Esophagus squamous epithelium (tissue), 5 donors: ENCODE data around the gene B4GAT1. TPM values are rescaled to one million over a fixed set of nuclear protein-coding genes. Genes with fewer than 3 reads are reported as not detected.

Source experiments
- DNase-seq: peaks from one replicate; lab custom pipeline; 2025; lab: John Stamatoyannopoulos, UW
- H3K27ac ChIP-seq, 4 donors: fragments of 200-600 bp; sonication (generic); one replicate each; pipeline ENCODE4 v1.5.1; 2016 to 2019; ENCODE audit warnings: mild to moderate bottlenecking in 1 of 4
- H3K27me3 ChIP-seq, 4 donors: fragments of 200-600 bp; sonication (generic); 1 replicate in 3 of 4; 2 replicates in 1 of 4; pipeline versions ENCODE4 v1.5.1 to v1.6.0; 2017 to 2021; ENCODE audit warnings: antibody characterized with exemption in 1 of 4
- H3K36me3 ChIP-seq, 3 donors: fragments of 200-600 bp; sonication (generic); one replicate each; pipeline ENCODE4 v1.5.1; 2016 to 2019
- H3K4me1 ChIP-seq, 3 donors: fragments of 200-600 bp; sonication (generic); one replicate each; pipeline ENCODE4 v1.5.1; 2017 to 2019
- H3K4me3 ChIP-seq, 4 donors: fragments of 200-600 bp; sonication (generic); 1 replicate in 3 of 4; 2 replicates in 1 of 4; pipeline ENCODE4 v1.5.1; 2016 to 2019; ENCODE audit warnings: mild to moderate bottlenecking in 2 of 4, moderate library complexity in 1 of 4
- H3K9me3 ChIP-seq, 3 donors: fragments of 200-600 bp; sonication (generic); one replicate each; pipeline ENCODE4 v1.5.1; 2016 to 2019
- POLR2A ChIP-seq, 4 donors: fragments of 450-650 bp; IDR thresholded peaks; one replicate each; pipeline ENCODE4 v1.6.1; 2017; ENCODE audit warnings: antibody characterized with exemption in 4 of 4, mild to moderate bottlenecking in 4 of 4, moderate library complexity in 3 of 4
- WGBS, 2 donors: methylation state at CpG; one replicate each; pipeline ENCODE4 v1.1.5; 2018; 5-methylcytosine and 5-hydroxymethylcytosine counted together
- intact Hi-C: fragments of 100-400 bp; cut with DNase I; formaldehyde crosslinking; loops from one replicate; pipeline ENCODE4 v1.15.0; 2022
- total RNA-seq, 4 donors: library from RNA; depleted of rRNA; stranded (reverse); fragments of >200 nt; gene quantifications; one replicate each; pipeline ENCODE4 v1.1.0, GENCODE V29; 2016
- TF ChIP-seq, protein P1 (sequence below), 6 experiments: fragments of 450-650 bp in 4 of 6; fragments of 200-600 bp in 2 of 6; sonication (generic) in 2 of 6; IDR thresholded peaks; one replicate each; pipeline ENCODE4 v1.5.1; 2016 to 2019; ENCODE audit warnings: antibody characterized with exemption in 6 of 6, mild to moderate bottlenecking in 4 of 6, moderate library complexity in 4 of 6
- donor health status: DM: yes; HTN: yes; CAD: no.

The B4GAT1 gene
- total RNA-seq, 4 donors from 2014 or later: 6.8 to 24.0 (median 11.3) TPM

DNA sequence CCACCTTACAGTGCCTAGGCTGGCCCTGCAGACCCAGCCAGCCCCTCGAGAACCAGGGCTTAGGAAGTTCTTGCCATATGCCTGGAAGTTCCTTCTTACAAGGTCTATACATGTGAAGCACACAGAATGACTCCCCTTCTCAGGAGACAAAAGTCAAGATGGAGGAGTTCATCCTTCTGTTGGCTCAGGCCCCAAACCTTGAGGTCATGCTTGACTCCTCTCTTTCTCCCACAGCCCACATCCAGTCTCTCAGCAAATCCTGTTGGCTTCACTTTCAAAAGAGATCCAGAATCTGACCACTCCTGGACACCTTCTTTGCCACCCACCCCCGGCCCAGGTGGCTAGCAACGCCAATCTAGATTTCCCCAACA, 28.8 kb downstream of the B4GAT1 start:
- intact Hi-C loops: no loop called here
- no peak for DNase-seq
- TF ChIP-seq, protein P1, sequence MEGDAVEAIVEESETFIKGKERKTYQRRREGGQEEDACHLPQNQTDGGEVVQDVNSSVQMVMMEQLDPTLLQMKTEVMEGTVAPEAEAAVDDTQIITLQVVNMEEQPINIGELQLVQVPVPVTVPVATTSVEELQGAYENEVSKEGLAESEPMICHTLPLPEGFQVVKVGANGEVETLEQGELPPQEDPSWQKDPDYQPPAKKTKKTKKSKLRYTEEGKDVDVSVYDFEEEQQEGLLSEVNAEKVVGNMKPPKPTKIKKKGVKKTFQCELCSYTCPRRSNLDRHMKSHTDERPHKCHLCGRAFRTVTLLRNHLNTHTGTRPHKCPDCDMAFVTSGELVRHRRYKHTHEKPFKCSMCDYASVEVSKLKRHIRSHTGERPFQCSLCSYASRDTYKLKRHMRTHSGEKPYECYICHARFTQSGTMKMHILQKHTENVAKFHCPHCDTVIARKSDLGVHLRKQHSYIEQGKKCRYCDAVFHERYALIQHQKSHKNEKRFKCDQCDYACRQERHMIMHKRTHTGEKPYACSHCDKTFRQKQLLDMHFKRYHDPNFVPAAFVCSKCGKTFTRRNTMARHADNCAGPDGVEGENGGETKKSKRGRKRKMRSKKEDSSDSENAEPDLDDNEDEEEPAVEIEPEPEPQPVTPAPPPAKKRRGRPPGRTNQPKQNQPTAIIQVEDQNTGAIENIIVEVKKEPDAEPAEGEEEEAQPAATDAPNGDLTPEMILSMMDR (IDR thresholded peaks at IDR 0.05): no peak
- no peak for TF ChIP-seq POLR2A (IDR thresholded peaks at IDR 0.05)
- H3K4me3 ChIP-seq: no peak overlapping the region
- peaks cover 0 to 32% (median 0%) of the 10 kb centered on the region in 4 donors for H3K27me3 ChIP-seq
- 50 to 82% methylated on average over 2 of the region's 3 CpGs for WGBS, 2 donors
- H3K36me3 ChIP-seq: no peaks in the 10 kb centered on the region
- H3K4me1 ChIP-seq: peaks cover 37 to 65% (median 49%) of the 10 kb centered on the region in 3 donors
- H3K27ac ChIP-seq: peak overlapping the region; percentile 61 to 92 (median 84)
- no peaks in the 10 kb centered on the region for H3K9me3 ChIP-seq

DNA sequence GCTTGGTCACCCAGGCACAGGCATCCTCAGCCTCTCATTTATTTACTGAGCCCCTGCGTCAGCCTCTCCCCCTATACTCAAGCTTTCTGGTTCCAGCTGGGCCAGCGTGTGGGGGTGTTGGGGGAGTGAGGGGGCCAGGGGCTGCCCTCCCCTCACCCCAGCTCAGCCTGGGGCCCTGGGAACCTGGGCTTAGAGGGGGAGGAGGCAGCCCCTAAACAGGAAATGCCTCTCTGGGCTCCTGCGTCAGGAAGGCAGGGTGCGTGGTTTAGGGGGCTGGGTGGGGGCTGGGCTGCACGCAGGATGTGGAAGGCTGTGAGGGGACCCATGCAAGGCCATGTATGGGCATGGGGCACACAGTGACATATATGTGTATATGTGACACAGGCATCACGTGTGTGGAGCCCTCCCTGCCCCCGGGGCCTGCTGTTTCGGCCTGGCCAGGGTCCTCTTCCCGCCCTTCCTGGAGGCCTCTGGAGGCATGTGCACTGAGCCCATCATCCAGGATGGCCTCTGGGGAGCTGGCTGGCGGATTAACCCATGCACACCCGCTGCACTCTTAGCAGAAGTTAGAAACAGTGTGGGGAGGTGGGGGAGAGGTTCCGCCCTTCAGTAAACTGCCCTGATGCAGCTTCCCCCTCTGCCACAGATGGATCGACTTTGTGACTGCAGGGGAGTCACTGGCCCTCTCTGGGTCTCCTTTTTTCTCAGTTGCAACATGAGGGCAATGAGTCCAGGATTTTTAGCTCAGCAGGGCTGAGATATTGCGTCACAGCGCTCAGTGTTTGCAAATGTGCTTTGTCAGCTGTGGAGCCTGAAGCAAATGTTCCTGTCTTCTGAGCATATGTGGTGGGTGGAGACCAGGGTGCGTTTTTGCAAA, 29.5 kb downstream of the B4GAT1 start:
- Histone ChIP-seq H3K9me3 (no peaks in the 10 kb centered on the region), H3K27me3 (peaks cover 0 to 32% (median 0%) of the 10 kb centered on the region in 4 donors), H3K4me3 (no peak overlapping the region), H3K36me3 (no peaks in the 10 kb centered on the region), H3K27ac (peak overlapping the region; percentile 61 to 92 (median 84)), H3K4me1 (peaks cover 43 to 71% (median 55%) of the 10 kb centered on the region in 3 donors)
- intact Hi-C loops: no loop called here
- WGBS, 2 donors: 15 to 18% methylated on average over 4 of the region's 16 CpGs
- DNase-seq: no peak
- TF ChIP-seq POLR2A (IDR thresholded peaks at IDR 0.05): no peak
- TF ChIP-seq, protein P1 (IDR thresholded peaks at IDR 0.05): no peak

DNA sequence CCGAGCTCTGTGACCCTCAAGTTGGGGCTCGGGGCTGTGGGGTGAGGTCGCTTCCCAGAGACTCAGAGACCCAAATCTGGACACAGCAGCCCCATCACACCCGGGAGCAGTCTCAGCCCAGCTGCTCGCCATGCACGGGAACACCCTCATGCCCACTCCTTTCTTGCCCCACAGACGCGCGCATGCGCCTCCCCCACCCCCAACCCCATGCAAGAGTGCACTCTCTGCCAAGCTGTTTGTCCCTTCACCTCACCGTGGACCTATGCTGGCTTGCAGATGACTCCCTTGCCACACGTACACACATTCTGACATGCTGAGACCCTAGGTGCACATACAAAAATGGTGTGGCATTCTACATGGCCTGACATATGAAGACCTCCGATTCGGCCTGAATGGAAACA, 30.1 kb downstream of the B4GAT1 start:
- Histone ChIP-seq H3K36me3 (no peaks in the 10 kb centered on the region), H3K4me3 (peak overlapping the region in 3 of 4 donors; percentile 56 to 68 (median 63)), H3K9me3 (no peaks in the 10 kb centered on the region), H3K4me1 (peaks cover 44 to 77% (median 56%) of the 10 kb centered on the region in 3 donors), H3K27ac (peak overlapping the region; percentile 61 to 92 (median 84)), H3K27me3 (peaks cover 0 to 32% (median 0%) of the 10 kb centered on the region in 4 donors)
- 42 to 80% methylated on average over 1 to 11 of the region's 14 CpGs for WGBS, 2 donors
- intact Hi-C loops: no loop called here
- TF ChIP-seq POLR2A (IDR thresholded peaks at IDR 0.05): no peak
- TF ChIP-seq, protein P1 (IDR thresholded peaks at IDR 0.05): no peak
- DNase-seq: no peak

DNA sequence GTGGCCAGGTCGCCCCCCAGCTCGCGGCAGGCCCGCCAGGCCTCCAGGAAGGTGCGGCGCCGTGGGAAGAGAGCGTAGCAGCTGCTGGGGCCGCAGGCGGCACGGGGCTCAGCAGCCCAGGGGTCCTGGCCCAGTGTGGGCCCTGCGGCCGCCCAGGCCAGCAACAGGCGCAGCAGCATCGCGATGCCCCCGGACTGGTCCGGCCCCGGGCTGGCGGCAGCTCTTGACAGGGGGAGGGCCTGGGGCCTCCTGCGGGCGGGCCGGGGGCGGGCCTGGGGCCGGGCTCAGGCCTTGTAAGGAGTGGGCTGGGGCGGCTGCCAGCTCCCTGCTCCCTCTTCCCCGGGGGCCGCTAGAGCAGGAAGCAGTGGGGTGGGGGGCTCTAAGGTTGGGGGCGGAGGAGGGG, 30.6 kb downstream of the B4GAT1 start, which contains the start of gene CD248:
Gene CD248 (minus strand): TSS at position 196 of the 403 bp plus-strand sequence. CDS start 17 bp downstream, at position 179.
- Histone ChIP-seq H3K27ac (peak within 1 kb of the TSS; percentile 61 to 92 (median 89)), H3K4me1 (peaks cover 44 to 81% (median 56%) of the 10 kb centered on the region in 3 donors), H3K9me3 (no peaks in the 10 kb centered on the region), H3K27me3 (peaks cover 0 to 32% (median 0%) of the 10 kb centered on the region in 4 donors), H3K4me3 (peak within 1 kb of the TSS; percentile 21 to 68 (median 60)), H3K36me3 (no peaks in the 10 kb centered on the region)
- DNase-seq: no peak
- intact Hi-C loops: no loop called here
- WGBS, 2 donors: no CpG with 5 or more reads among the region's 29 CpGs
- TF ChIP-seq, protein P1 (IDR thresholded peaks at IDR 0.05): no peak
- TF ChIP-seq POLR2A (IDR thresholded peaks at IDR 0.05): peak in 1 of 4 donors; percentile 50
